Gastroesophageal sphincter (tissue), 3 donors: ENCODE data around the gene SCN11A.

Source experiments
- POLR2A ChIP-seq, 2 donors: fragments of 450-650 bp; IDR thresholded peaks; one replicate each; pipeline ENCODE4 v1.6.1; 2017; ENCODE audit warnings: antibody characterized with exemption in 2 of 2, mild to moderate bottlenecking in 2 of 2, moderate library complexity in 1 of 2
- POLR2AphosphoS5 ChIP-seq: sonication (generic); formaldehyde crosslinking; IDR thresholded peaks from one replicate; pipeline ENCODE4 v1.6.1; 2017; ENCODE audit warnings: antibody characterized with exemption
- TF ChIP-seq, protein P1 (sequence below), 4 experiments: fragments of 200-600 bp in 2 of 4; fragments of 450-650 bp in 2 of 4; sonication (generic) in 1 of 4; IDR thresholded peaks; one replicate each; pipeline ENCODE4 v1.5.1; 2017 to 2019; ENCODE audit warnings: antibody characterized with exemption in 4 of 4, mild to moderate bottlenecking in 2 of 4, moderate library complexity in 2 of 4

DNA sequence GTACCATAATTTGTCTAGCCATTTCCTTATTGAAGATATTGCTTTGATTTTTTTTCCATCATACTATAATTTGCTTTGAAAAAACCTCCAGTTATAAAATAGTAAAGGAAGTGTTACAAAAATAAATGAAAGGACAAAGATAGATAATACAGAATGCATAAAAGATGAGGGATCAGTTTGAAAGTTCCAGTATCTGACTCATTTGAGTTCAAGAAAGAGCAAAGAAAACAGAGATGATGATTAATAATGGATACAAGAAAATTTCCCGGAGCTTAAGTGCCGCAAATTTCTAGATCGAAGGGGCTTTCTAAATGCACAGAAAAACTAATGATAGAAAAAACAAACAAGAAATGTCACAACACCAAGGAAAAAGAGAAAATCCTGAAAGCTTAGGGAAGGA is 4.4 kb upstream of the SCN11A start:
- TF ChIP-seq, protein P1, sequence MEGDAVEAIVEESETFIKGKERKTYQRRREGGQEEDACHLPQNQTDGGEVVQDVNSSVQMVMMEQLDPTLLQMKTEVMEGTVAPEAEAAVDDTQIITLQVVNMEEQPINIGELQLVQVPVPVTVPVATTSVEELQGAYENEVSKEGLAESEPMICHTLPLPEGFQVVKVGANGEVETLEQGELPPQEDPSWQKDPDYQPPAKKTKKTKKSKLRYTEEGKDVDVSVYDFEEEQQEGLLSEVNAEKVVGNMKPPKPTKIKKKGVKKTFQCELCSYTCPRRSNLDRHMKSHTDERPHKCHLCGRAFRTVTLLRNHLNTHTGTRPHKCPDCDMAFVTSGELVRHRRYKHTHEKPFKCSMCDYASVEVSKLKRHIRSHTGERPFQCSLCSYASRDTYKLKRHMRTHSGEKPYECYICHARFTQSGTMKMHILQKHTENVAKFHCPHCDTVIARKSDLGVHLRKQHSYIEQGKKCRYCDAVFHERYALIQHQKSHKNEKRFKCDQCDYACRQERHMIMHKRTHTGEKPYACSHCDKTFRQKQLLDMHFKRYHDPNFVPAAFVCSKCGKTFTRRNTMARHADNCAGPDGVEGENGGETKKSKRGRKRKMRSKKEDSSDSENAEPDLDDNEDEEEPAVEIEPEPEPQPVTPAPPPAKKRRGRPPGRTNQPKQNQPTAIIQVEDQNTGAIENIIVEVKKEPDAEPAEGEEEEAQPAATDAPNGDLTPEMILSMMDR (IDR thresholded peaks at IDR 0.05), result no peak
- no peak for TF ChIP-seq POLR2A (IDR thresholded peaks at IDR 0.05)
- TF ChIP-seq POLR2AphosphoS5, result no peak
